Heart left ventricle (tissue), 13 donors: ENCODE results near the gene MRPS33.

Experiments
- CTCF ChIP-seq, 12 donors: fragments of 200-600 bp; sonication (generic) in 4 of 12; IDR thresholded peaks; one replicate each; pipeline versions ENCODE4 v1.5.0 to v1.8.0; 2018 to 2022; ENCODE audit warnings: antibody characterized with exemption in 12 of 12, mild to moderate bottlenecking in 5 of 12
- POLR2A ChIP-seq, 2 donors: fragments of 450-650 bp; IDR thresholded peaks; one replicate each; pipeline ENCODE4 v1.6.1; 2017; ENCODE audit warnings: antibody characterized with exemption in 2 of 2, mild to moderate bottlenecking in 2 of 2, moderate library complexity in 2 of 2
- donor health status: ischemic (EF 13 %, LVEDD 7.1; RV severe dilation, severe dysfunction).
- donor health status: DM: no; HTN: yes; CAD: no.
- donor health status: DM: no; HTN: no; CAD: no.
- donor health status: ischemic (EF 25% LVEDD 6.9; RV normal size, moderate dysfunction).
- donor health status: ischemic (EF 25% LVEDD 5.7; RV mildly dilated, moderate dysfunction).
- donor health status: ischemic (EF 35%, LVEDD 5.7; RV mildly dilated, moderate dysfunction).
- donor health status: nonischemic (EF 11% LVEDD 7.7; RV severe dilation, severe dysfunction).
- donor health status: DM: yes; HTN: yes; CAD: no.
- donor health status: PGD.
- donor health status: ischemic (EF 29% LVEDD 5.4; RV normal size, mild dysfunction).
- donor health status: nonischemic (EF 23%, LVEDD 6.1; RV moderate dilation, normal function).

- TF ChIP-seq POLR2A (IDR thresholded peaks at IDR 0.05): no peak
- no peak for TF ChIP-seq CTCF (IDR thresholded peaks at IDR 0.05)
Observed at GRCh38 chr7:141057788-141058187, 43.0 kb upstream of the MRPS33 start.
